Kidney epithelial cell (primary cell): ENCODE data around the gene ARL13B. TPM values are rescaled to one million over a fixed set of nuclear protein-coding genes. Genes with fewer than 3 reads are reported as not detected.

Experiments used
- DNase-seq: peaks from one replicate; pipeline ENCODE4 v3.0.0-alpha.2; 2010; ENCODE audit warnings: low read depth
- H3K27me3 ChIP-seq: 2 replicates; pipeline ENCODE4 v1.6.0; 2011; ENCODE audit warnings: low read length; ENCODE audit not compliant: control insufficient read depth, insufficient read depth
- H3K36me3 ChIP-seq: 2 replicates; pipeline ENCODE4 v1.5.1; 2011; ENCODE audit warnings: low read length; ENCODE audit not compliant: control insufficient read depth, insufficient read depth
- H3K4me3 ChIP-seq: 2 replicates; pipeline ENCODE4 v1.5.1; 2011; ENCODE audit warnings: low read depth, mild to moderate bottlenecking, control low read depth, low read length
- CTCF ChIP-seq: IDR thresholded peaks from 2 replicates; pipeline ENCODE4 v1.5.1; 2011; ENCODE audit warnings: mild to moderate bottlenecking, moderate library complexity, low read length, control low read depth, inconsistent platforms; ENCODE audit not compliant: insufficient read depth, poor library complexity, severe bottlenecking
- total RNA-seq: library from RNA; depleted of rRNA; stranded (reverse); fragments of >200 nt; gene quantifications from 2 replicates; pipeline ENCODE4 v1.2.3, GENCODE V29; 2015

The ARL13B gene
- total RNA-seq, 1 donor from 2014 or later = 11.4 TPM

GRCh38 chr3:94081884-94082283 lies 101.9 kb downstream of the ARL13B start:
- no peak for TF ChIP-seq CTCF
- Histone ChIP-seq H3K4me3 (no peak overlapping the region), H3K27me3 (no peaks in the 10 kb centered on the region), H3K36me3 (no peaks in the 10 kb centered on the region)
- DNase-seq = no peak

GRCh38 chr3:94082391-94082937 lies 102.5 kb downstream of the ARL13B start:
- Histone ChIP-seq H3K36me3 (no peaks in the 10 kb centered on the region), H3K4me3 (no peak overlapping the region), H3K27me3 (no peaks in the 10 kb centered on the region)
- TF ChIP-seq CTCF = no peak
- peak; percentile 4 for DNase-seq

- H3K4me3 ChIP-seq = no peak overlapping the region
- H3K27me3 ChIP-seq = no peaks in the 10 kb centered on the region
- H3K36me3 ChIP-seq = no peaks in the 10 kb centered on the region
- DNase-seq = no peak
- TF ChIP-seq CTCF = no peak
These were observed 103.3 kb downstream of the ARL13B start for GRCh38 chr3:94083261-94083660.

GRCh38 chr3:94089126-94089525 lies 109.2 kb downstream of the ARL13B start:
- TF ChIP-seq CTCF = no peak

GRCh38 chr3:94092086-94092485 lies 112.1 kb downstream of the ARL13B start:
- no peak for TF ChIP-seq CTCF
- Histone ChIP-seq H3K4me3 (no peak overlapping the region), H3K36me3 (peaks cover 1% of the 10 kb centered on the region), H3K27me3 (no peaks in the 10 kb centered on the region)
- DNase-seq = no peak

More at GRCh38 chr3:94089126-94089525, 109.2 kb downstream of the ARL13B start:
- no peak for DNase-seq
- no peaks in the 10 kb centered on the region for H3K27me3 ChIP-seq
- no peaks in the 10 kb centered on the region for H3K36me3 ChIP-seq
- no peak overlapping the region for H3K4me3 ChIP-seq

GRCh38 chr3:94093151-94093550 lies 113.2 kb downstream of the ARL13B start:
- Histone ChIP-seq H3K4me3 (no peak overlapping the region), H3K27me3 (no peaks in the 10 kb centered on the region), H3K36me3 (peaks cover 1% of the 10 kb centered on the region)
- TF ChIP-seq CTCF = no peak
- no peak for DNase-seq
